Cardiac fibroblast (primary cell): ENCODE measurements around the gene IGFBP4.

Experiments
- DNase-seq, 2 donors: peaks; one replicate each; pipeline versions ENCODE4 v3.0.0 to v3.0.0-alpha.2; 2010; ENCODE audit warnings: low read depth in 2 of 2
- H3K4me3 ChIP-seq, 2 donors: replicated peaks in 1 of 2; 1 replicate in 1 of 2; 2 replicates in 1 of 2; pipeline ENCODE4 v1.5.1; 2011; ENCODE audit warnings: low read depth in 2 of 2, low read length in 2 of 2, mild to moderate bottlenecking in 2 of 2, moderate library complexity in 1 of 2
- TF ChIP-seq, protein P1 (sequence below): IDR thresholded peaks from one replicate; pipeline ENCODE4 v1.5.1; 2011; ENCODE audit warnings: low read depth, mild to moderate bottlenecking, low read length, inconsistent platforms

Gene IGFBP4

DNA sequence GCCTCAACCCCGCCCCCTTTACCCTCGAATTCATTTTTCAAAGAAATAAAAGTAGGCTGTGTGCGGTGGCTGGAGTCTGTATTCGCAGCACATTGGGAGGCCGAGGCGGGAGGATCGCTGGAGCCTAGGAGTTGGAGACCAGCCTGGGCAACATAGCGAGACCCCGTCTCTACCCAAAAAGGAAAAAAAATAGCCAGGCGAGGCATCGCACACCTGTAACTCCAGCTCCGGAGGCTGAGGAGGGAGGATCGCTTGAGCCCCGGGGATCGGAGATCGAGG, 24.9 kb upstream of the IGFBP4 start:
- peak overlapping the region; percentile 49 to 51 for H3K4me3 ChIP-seq
- TF ChIP-seq, protein P1, sequence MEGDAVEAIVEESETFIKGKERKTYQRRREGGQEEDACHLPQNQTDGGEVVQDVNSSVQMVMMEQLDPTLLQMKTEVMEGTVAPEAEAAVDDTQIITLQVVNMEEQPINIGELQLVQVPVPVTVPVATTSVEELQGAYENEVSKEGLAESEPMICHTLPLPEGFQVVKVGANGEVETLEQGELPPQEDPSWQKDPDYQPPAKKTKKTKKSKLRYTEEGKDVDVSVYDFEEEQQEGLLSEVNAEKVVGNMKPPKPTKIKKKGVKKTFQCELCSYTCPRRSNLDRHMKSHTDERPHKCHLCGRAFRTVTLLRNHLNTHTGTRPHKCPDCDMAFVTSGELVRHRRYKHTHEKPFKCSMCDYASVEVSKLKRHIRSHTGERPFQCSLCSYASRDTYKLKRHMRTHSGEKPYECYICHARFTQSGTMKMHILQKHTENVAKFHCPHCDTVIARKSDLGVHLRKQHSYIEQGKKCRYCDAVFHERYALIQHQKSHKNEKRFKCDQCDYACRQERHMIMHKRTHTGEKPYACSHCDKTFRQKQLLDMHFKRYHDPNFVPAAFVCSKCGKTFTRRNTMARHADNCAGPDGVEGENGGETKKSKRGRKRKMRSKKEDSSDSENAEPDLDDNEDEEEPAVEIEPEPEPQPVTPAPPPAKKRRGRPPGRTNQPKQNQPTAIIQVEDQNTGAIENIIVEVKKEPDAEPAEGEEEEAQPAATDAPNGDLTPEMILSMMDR, result no peak

DNA sequence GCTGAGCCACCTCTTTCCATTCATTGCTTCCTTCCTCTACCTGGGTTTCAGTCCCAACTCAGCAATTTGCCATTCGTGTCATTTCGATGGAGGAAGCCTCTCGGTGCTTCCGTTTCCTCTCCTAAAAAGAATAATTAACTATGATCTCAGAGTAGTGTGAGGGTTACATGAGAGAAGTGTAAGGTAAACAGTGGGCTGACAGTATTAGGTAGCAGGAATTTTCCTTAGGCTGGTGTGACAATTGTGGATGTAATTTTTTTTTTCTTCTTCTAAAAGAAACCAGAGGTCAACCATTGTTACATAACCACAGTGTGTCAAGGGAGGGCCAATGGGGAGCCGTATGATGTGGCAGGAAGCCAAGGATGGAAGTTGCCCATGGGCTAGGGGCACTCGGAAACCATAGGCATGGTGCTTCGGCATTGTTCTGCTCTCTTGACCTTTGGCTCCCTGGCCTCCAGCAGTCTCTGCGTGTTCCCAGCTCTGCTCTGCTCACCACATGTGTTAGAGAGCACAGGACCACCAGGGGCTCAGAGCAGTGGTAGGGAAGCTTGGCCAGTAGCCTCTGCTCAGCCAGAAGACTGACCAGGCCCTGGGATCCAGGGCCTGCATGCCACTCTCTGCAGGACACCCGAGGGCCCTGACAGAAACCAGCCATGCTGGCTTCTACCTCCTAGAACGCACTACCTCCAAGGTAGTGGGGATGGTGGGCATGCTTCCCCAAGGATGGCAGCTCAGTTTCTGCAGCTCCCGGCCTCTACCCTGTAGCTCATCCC, 23.5 kb upstream of the IGFBP4 start:
- H3K4me3 ChIP-seq, result no peak overlapping the region
- DNase-seq, result no peak
- TF ChIP-seq, protein P1, result no peak

More for the DNA sequence above, 24.9 kb upstream of the IGFBP4 start:
- no peak for DNase-seq

DNA sequence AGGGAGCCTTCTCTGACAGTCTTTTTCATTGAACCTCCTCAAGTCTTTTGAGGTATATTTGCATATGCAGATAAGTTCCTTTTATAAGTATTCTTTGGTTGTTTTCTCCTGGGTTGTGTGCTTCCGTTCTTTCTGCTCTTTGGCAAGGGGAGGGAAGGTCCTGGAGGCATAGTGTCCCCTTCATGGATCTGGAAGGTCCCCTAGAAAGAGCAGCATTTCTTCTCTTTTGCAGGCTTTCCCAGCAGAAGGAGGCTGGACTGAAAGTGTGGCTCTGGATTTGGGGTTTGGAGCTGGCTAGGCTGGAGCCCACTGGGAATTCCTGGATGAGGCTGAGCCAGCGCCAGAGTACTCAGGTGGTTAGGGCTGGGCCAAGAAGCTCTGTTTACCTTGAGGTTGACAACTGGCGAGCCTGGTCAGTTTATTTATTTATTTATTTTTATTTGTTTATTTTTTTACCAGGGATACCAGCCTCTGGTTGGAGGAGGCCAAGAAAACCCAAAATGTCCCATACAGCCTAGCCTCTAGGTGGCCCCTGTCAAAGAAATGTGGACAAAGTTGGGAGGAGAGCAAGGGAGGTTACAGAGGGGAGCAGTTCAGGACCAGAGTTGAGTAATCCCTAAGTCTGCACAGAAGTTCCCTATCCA, 20.1 kb upstream of the IGFBP4 start:
- H3K4me3 ChIP-seq, result no peak overlapping the region
- DNase-seq, result no peak
- TF ChIP-seq, protein P1, result peak; percentile 22

DNA sequence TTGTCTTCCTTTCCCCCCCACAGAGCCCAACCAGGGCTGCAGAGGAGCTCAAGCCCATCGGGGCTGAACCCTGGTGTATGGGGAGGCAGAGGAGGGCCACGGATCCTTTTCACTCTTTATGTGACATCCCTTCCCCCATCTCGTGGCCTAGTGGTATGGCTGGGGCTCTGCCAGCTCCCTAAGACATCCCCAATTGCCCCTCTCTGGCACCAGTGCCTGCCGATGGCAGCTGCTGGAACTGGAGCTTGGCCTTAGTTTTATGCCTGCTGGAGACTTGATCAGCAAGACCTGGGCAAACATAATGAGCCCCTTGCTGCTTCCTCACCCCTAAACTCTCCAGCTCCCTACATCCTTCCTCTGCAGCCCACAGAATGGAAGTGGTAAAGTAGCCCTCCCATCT, 17.5 kb upstream of the IGFBP4 start:
- TF ChIP-seq, protein P1, result no peak
- no peak overlapping the region for H3K4me3 ChIP-seq
- no peak for DNase-seq

DNA sequence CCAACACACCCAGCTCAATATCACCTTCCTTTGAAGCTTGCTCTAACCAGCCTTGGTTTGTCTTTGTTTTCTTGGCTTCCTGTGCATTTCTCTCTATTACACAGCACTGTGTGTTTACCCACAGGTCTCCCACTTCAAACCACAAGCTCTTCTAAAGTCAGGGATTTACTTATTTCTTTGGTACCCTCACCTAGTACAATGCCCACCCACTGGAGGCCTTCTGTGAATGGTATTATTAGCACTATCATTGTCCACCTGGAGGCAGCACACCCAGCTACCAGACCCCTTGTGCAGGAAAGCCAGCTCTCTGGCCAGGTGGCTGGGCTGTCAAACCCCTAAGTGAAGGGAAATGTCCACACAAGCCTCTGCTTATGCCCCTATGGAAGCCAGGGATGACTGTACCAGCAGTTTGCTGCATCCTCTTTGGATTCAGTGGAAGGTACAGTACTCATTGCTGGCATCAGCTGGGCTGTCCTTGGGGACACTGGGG, 16.2 kb upstream of the IGFBP4 start:
- no peak for DNase-seq
- H3K4me3 ChIP-seq, result no peak overlapping the region
- TF ChIP-seq, protein P1, result no peak

DNA sequence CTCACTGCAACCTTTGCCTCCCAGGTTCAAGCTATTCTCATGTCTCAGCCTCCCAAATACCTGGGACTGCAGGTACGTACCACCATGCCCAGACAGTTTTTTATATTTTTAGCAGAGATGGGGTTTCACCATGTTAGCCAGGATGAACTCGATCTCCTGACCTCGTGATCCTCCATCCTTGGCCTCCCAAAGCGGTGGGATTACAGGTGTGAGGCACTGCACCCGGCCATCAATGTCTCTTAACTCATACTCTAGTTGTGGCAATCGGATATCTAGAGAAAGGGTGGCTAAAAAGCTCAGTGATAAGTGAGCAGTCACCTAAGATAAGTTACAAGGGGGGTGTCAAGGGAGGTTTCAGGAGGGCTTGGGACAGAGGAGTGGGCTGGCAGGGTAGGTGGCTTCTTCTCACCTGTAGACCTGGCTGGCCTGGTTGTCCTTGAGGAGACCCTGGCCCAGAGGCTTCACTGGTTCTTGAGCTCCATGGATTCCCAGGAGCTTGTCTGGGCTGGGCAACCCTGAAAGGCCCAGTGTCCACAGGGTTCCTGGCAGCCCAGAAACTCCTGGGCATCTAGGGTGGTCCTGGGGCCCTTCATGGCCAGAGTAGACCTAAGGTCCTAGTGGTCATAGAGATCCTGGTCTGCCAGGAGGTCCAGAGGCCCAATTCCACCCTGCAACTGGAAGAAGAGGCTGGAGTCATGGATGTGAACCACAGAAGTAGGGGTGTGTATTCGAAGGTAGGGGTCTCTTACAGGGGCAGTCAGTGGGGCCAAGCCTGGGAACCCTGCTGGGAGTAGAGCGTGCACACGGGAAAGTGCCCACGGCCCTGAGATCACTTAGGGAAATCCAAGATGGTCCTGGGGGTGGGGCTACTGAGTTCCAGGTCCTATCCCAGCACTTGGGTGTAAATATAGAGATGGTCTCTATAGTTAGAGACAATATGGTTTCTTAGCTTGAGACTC, 12.7 kb upstream of the IGFBP4 start:
- TF ChIP-seq, protein P1, result no peak
- no peak for DNase-seq
- no peak overlapping the region for H3K4me3 ChIP-seq
